ENCODE data around the gene HOXA6. TPM values are rescaled to one million over a fixed set of nuclear protein-coding genes. Genes with fewer than 3 reads are reported as not detected.

HOXA6 gene
- total RNA-seq, 4 donors from 2014 or later, result 1.1 to 1.6 TPM; not detected in 2

- Histone ChIP-seq H3K27me3 (peaks cover 74% of the 10 kb centered on the region), H3K27ac (no peak overlapping the region)
Observed at GRCh38 chr7:27164045-27164366, 16.4 kb upstream of the HOXA6 start.

GRCh38 chr7:27163288-27164044 is 15.9 kb upstream of the HOXA6 start:
- intact Hi-C loops (cut with DNase I), result loop anchor here (5.0 to 10.0 kb wide), 2 partner anchors 786 to 1309 kb away; no protein-coding TSS in a partner anchor
- H3K4me3 ChIP-seq (replicated peaks in 1 of 3), result no peak overlapping the region
- peaks cover 72% of the 10 kb centered on the region for H3K27me3 ChIP-seq
- DNase-seq, result no peak
- 32 to 41% methylated on average over 24 of the region's 24 CpGs for WGBS, 2 donors
- TF ChIP-seq CTCF (IDR thresholded peaks at IDR 0.05) (no peak), POLR2A (IDR thresholded peaks at IDR 0.05) (no peak)
- no peaks in the 10 kb centered on the region for H3K9me3 ChIP-seq
- no peak overlapping the region for H3K27ac ChIP-seq
- H3K36me3 ChIP-seq, result no peaks in the 10 kb centered on the region
- H3K4me1 ChIP-seq, result peaks cover 12 to 29% of the 10 kb centered on the region in 2 donors

More at GRCh38 chr7:27164045-27164366, 16.4 kb upstream of the HOXA6 start:
- Histone ChIP-seq H3K4me1 (peaks cover 12 to 29% of the 10 kb centered on the region in 2 donors), H3K4me3 (replicated peaks in 1 of 3) (no peak overlapping the region), H3K9me3 (no peaks in the 10 kb centered on the region), H3K36me3 (no peaks in the 10 kb centered on the region)
- 22 to 38% methylated on average over 12 of the region's 12 CpGs for WGBS, 2 donors
- TF ChIP-seq CTCF (IDR thresholded peaks at IDR 0.05) (no peak), POLR2A (IDR thresholded peaks at IDR 0.05) (no peak)
- intact Hi-C loops (cut with DNase I), result loop anchor here (5.0 to 10.0 kb wide), 2 partner anchors 787 to 1309 kb away; no protein-coding TSS in a partner anchor
- DNase-seq, result no peak

- 59 to 69% methylated on average over 7 of the region's 7 CpGs for WGBS, 2 donors
- H3K4me1 ChIP-seq, result peaks cover 12 to 29% of the 10 kb centered on the region in 2 donors
- no peak for DNase-seq
- H3K4me3 ChIP-seq (replicated peaks in 1 of 3), result no peak overlapping the region
- H3K27me3 ChIP-seq, result peaks cover 71% of the 10 kb centered on the region
- intact Hi-C loops (cut with DNase I), result loop anchor here (5.0 to 10.0 kb wide), 2 partner anchors 785 to 1308 kb away; no protein-coding TSS in a partner anchor
- no peak overlapping the region for H3K27ac ChIP-seq
- no peaks in the 10 kb centered on the region for H3K9me3 ChIP-seq
- TF ChIP-seq CTCF (IDR thresholded peaks at IDR 0.05) (no peak), POLR2A (IDR thresholded peaks at IDR 0.05) (no peak)
- H3K36me3 ChIP-seq, result no peaks in the 10 kb centered on the region
Observed at GRCh38 chr7:27162561-27163287, 15.2 kb upstream of the HOXA6 start.

- Histone ChIP-seq H3K36me3 (no peaks in the 10 kb centered on the region), H3K9me3 (no peaks in the 10 kb centered on the region), H3K27me3 (peaks cover 65% of the 10 kb centered on the region), H3K27ac (no peak overlapping the region), H3K4me3 (replicated peaks in 1 of 3) (peak overlapping the region in 1 of 3 donors; percentile 42), H3K4me1 (peaks cover 12 to 29% of the 10 kb centered on the region in 2 donors)
- 37 to 41% methylated on average over 12 to 30 of the region's 30 CpGs for WGBS, 2 donors
- intact Hi-C loops (cut with DNase I), result loop anchor here (2.0 to 10.0 kb wide), 3 partner anchors 479 to 1307 kb away; no protein-coding TSS in a partner anchor
- no peak for DNase-seq
- TF ChIP-seq POLR2A (IDR thresholded peaks at IDR 0.05) (no peak), CTCF (IDR thresholded peaks at IDR 0.05) (no peak)
Observed at GRCh38 chr7:27161721-27162560, 14.4 kb upstream of the HOXA6 start.
